GM12891 (cell line): ENCODE measurements around the gene ESYT2.

Experiments used
- POLR2A ChIP-seq: IDR thresholded peaks from 2 replicates; pipeline ENCODE4 v1.6.1; 2011; ENCODE audit warnings: low read depth, low read length, control low read depth
- TAF1 ChIP-seq: IDR thresholded peaks from 2 replicates; pipeline ENCODE4 v1.6.1; 2011; ENCODE audit warnings: low read depth, low read length, control low read depth

GRCh38 chr7:158747408-158747807 lies 81.9 kb downstream of the ESYT2 start:
- TF ChIP-seq TAF1 (no peak), POLR2A (no peak)
